CD14-positive monocyte (primary cell): ENCODE results near the gene TMEM252. TPM values are rescaled to one million over a fixed set of nuclear protein-coding genes. Genes with fewer than 3 reads are reported as not detected.
A peak's percentile ranks its signal among the peaks of the same experiment; 100 is the strongest.

ENCODE experiments used
- DNase-seq, 3 donors: peaks; one replicate each; pipeline ENCODE4 v3.0.0-alpha.2; 2011 to 2022
- H2AFZ ChIP-seq: 2 replicates; pipeline ENCODE4 v1.6.0; 2012; ENCODE audit warnings: mild to moderate bottlenecking, low read depth, low read length, inconsistent platforms; ENCODE audit not compliant: insufficient read depth, poor library complexity, severe bottlenecking
- H3K27ac ChIP-seq, 2 donors: 1 replicate in 1 of 2; 2 replicates in 1 of 2; pipeline ENCODE4 v1.5.1; 2012 to 2013; ENCODE audit warnings: low read length in 2 of 2, control low read depth in 1 of 2, inconsistent platforms in 1 of 2, low read depth in 1 of 2, mild to moderate bottlenecking in 1 of 2
- H3K27me3 ChIP-seq, 2 donors: one replicate each; pipeline versions ENCODE4 v1.6.0 to v1.6.1; 2011 to 2013; ENCODE audit warnings: low read length in 2 of 2; ENCODE audit not compliant: control insufficient read depth in 2 of 2, insufficient read depth in 2 of 2
- H3K36me3 ChIP-seq, 2 donors: replicated peaks in 1 of 2; 1 replicate in 1 of 2; 2 replicates in 1 of 2; pipeline versions ENCODE4 v1.5.1 to v1.6.1; 2012 to 2013; ENCODE audit warnings: low read length in 2 of 2, control low read depth in 1 of 2, inconsistent platforms in 1 of 2, mild to moderate bottlenecking in 1 of 2; ENCODE audit not compliant: insufficient read depth in 2 of 2, control insufficient read depth in 1 of 2
- H3K4me1 ChIP-seq, 2 donors: 1 replicate in 1 of 2; 2 replicates in 1 of 2; pipeline versions ENCODE4 v1.5.1 to v1.6.1; 2012 to 2013; ENCODE audit warnings: low read length in 2 of 2, control low read depth in 1 of 2, inconsistent platforms in 1 of 2, mild to moderate bottlenecking in 1 of 2, moderate library complexity in 1 of 2; ENCODE audit not compliant: insufficient read depth in 2 of 2, control insufficient read depth in 1 of 2
- H3K4me2 ChIP-seq: replicated peaks from 2 replicates; pipeline ENCODE3; 2012; ENCODE audit warnings: low read length, moderate library complexity, mild to moderate bottlenecking; ENCODE audit not compliant: poor library complexity, severe bottlenecking; ENCODE audit errors: extremely low read depth
- H3K4me3 ChIP-seq, 3 experiments: fragments of 200-600 bp in 1 of 3; sonication (generic) in 1 of 3; replicated peaks in 1 of 3; 1 replicate in 2 of 3; 2 replicates in 1 of 3; pipeline ENCODE4 v1.5.1; 2011 to 2013; ENCODE audit warnings: low read length in 3 of 3, mild to moderate bottlenecking in 3 of 3, control low read depth in 2 of 3, low read depth in 2 of 3, inconsistent platforms in 1 of 3, moderate library complexity in 1 of 3
- H3K79me2 ChIP-seq: 2 replicates; pipeline ENCODE4 v1.6.0; 2012; ENCODE audit warnings: mild to moderate bottlenecking, control low read depth, inconsistent platforms, low read length, moderate library complexity; ENCODE audit not compliant: insufficient read depth
- H3K9ac ChIP-seq: 2 replicates; pipeline ENCODE4 v1.6.0; 2017; ENCODE audit warnings: low read length, mild to moderate bottlenecking; ENCODE audit not compliant: insufficient read depth, poor library complexity, severe bottlenecking
- H3K9me3 ChIP-seq, 2 donors: replicated peaks in 1 of 2; 1 replicate in 1 of 2; 2 replicates in 1 of 2; pipeline versions ENCODE4 v1.5.1 to v1.6.1; 2012 to 2013; ENCODE audit warnings: low read length in 2 of 2, control low read depth in 1 of 2; ENCODE audit not compliant: control insufficient read depth in 1 of 2, insufficient read depth in 1 of 2
- H4K20me1 ChIP-seq: 2 replicates; pipeline ENCODE4 v1.6.0; 2012; ENCODE audit warnings: mild to moderate bottlenecking, low read length, control low read depth, moderate library complexity; ENCODE audit not compliant: insufficient read depth
- H3K27ac Mint-ChIP-seq, 7 donors: one replicate each; pipeline ENCODE4 v1.8.0; 2020; ENCODE audit warnings: mild to moderate bottlenecking in 7 of 7, mixed read lengths in 7 of 7, moderate library complexity in 6 of 7, inconsistent platforms in 2 of 7
- H3K27me3 Mint-ChIP-seq, 3 donors: one replicate each; pipeline ENCODE4 v1.8.0; 2021 to 2022; ENCODE audit warnings: low read depth in 3 of 3, mild to moderate bottlenecking in 3 of 3, mixed read lengths in 3 of 3, moderate library complexity in 3 of 3, inconsistent platforms in 1 of 3
- H3K36me3 Mint-ChIP-seq, 2 donors: one replicate each; pipeline ENCODE4 v1.8.0; 2020; ENCODE audit warnings: mixed read lengths in 2 of 2, inconsistent platforms in 1 of 2, mild to moderate bottlenecking in 1 of 2
- H3K4me1 Mint-ChIP-seq: one replicate; pipeline ENCODE4 v1.8.0; 2020; ENCODE audit warnings: mild to moderate bottlenecking, mixed read lengths
- H3K4me3 Mint-ChIP-seq, 2 donors: one replicate each; pipeline ENCODE4 v1.8.0; 2020; ENCODE audit warnings: mild to moderate bottlenecking in 2 of 2, mixed read lengths in 2 of 2, moderate library complexity in 1 of 2
- H3K9me3 Mint-ChIP-seq, 7 donors: one replicate each; pipeline ENCODE4 v1.8.0; 2020 to 2022; ENCODE audit warnings: mixed read lengths in 7 of 7, mild to moderate bottlenecking in 6 of 7, moderate library complexity in 6 of 7, inconsistent platforms in 2 of 7
- CTCF ChIP-seq: fragments of 200-600 bp; IDR thresholded peaks from one replicate; pipeline ENCODE4 v1.8.0; 2022; ENCODE audit warnings: antibody characterized with exemption, mild to moderate bottlenecking
- WGBS: methylation state at CpG from one replicate; pipeline ENCODE4 v1.1.5; 2013; ENCODE audit warnings: missing lambda C conversion rate; ENCODE audit not compliant: insufficient coverage; 5-methylcytosine and 5-hydroxymethylcytosine counted together
- intact Hi-C, 2 donors: fragments of 100-400 bp; cut with micrococcal nuclease; formaldehyde crosslinking; loops; one replicate each; pipeline versions ENCODE4 v1.15.0 to v1.15.1; 2023
- polyA plus RNA-seq, 3 donors: library from polyadenylated mRNA; depleted of rRNA in 1 of 3; unstranded in 2 of 3; stranded (reverse) in 1 of 3; fragments of 300-500 nt in 2 of 3; fragments of >200 nt in 1 of 3; fragmentation: Illumina TruSeq in 2 of 3; gene quantifications; 1 replicate in 2 of 3; 2 replicates in 1 of 3; pipeline ENCODE4 v1.2.3, GENCODE V29; 2012 to 2021

The TMEM252 gene
- polyA plus RNA-seq, 3 donors: not detected

GRCh38 chr9:68558545-68558944 lies 17.9 kb upstream of the TMEM252 start:
- no peaks in the 10 kb centered on the region for H3K36me3 ChIP-seq
- H4K20me1 ChIP-seq: no peaks in the 10 kb centered on the region
- H3K27ac ChIP-seq: peak overlapping the region; percentile 92 to 96
- Mint-ChIP-seq H3K27me3 (peaks cover 0 to 3% (median 1%) of the 10 kb centered on the region in 3 donors), H3K4me3 (no peak overlapping the region), H3K36me3 (peaks cover 9 to 14% of the 10 kb centered on the region in 2 donors), H3K9me3 (peaks cover 0 to 5% (median 0%) of the 10 kb centered on the region in 7 donors), H3K27ac (peak overlapping the region; percentile 94 to 98 (median 96)), H3K4me1 (peaks cover 86% of the 10 kb centered on the region)
- no peak for DNase-seq
- no peaks in the 10 kb centered on the region for H3K27me3 ChIP-seq
- peak overlapping the region; percentile 31 for H2AFZ ChIP-seq
- H3K9ac ChIP-seq: no peak overlapping the region
- no peak overlapping the region for H3K4me2 ChIP-seq
- H3K79me2 ChIP-seq: no peaks in the 10 kb centered on the region
- H3K9me3 ChIP-seq: no peaks in the 10 kb centered on the region
- peaks cover 85 to 86% of the 10 kb centered on the region in 2 donors for H3K4me1 ChIP-seq
- peak overlapping the region in 1 of 3 experiments; percentile 50 for H3K4me3 ChIP-seq
- TF ChIP-seq CTCF: no peak
- 100% methylated on average over 3 of the region's 5 CpGs for WGBS
- intact Hi-C loops: loop anchor here in 1 of 2 donors (5.0 kb wide), 1 partner anchor 41 kb away; no protein-coding TSS in a partner anchor

GRCh38 chr9:68555437-68556150 lies 14.9 kb upstream of the TMEM252 start:
- H3K4me3 Mint-ChIP-seq: no peak overlapping the region
- Histone ChIP-seq H3K4me3 (no peak overlapping the region), H3K27me3 (no peaks in the 10 kb centered on the region), H2AFZ (no peak overlapping the region), H3K79me2 (peaks cover 4% of the 10 kb centered on the region), H3K9me3 (no peaks in the 10 kb centered on the region), H3K27ac (peak overlapping the region; percentile 24 to 63), H3K4me2 (no peak overlapping the region), H3K36me3 (no peaks in the 10 kb centered on the region), H3K9ac (no peak overlapping the region), H4K20me1 (no peaks in the 10 kb centered on the region), H3K4me1 (peaks cover 73 to 81% of the 10 kb centered on the region in 2 donors)
- intact Hi-C loops: loop anchor here in 1 of 2 donors (5.0 kb wide), 1 partner anchor 38 kb away; no protein-coding TSS in a partner anchor
- DNase-seq: peak in 2 of 3 donors; percentile 51 to 83
- peak overlapping the region in 6 of 7 donors; percentile 36 to 85 (median 63) for H3K27ac Mint-ChIP-seq
- no peak for TF ChIP-seq CTCF
- peaks cover 0 to 3% (median 1%) of the 10 kb centered on the region in 3 donors for H3K27me3 Mint-ChIP-seq
- peaks cover 14 to 20% of the 10 kb centered on the region in 2 donors for H3K36me3 Mint-ChIP-seq
- peaks cover 79% of the 10 kb centered on the region for H3K4me1 Mint-ChIP-seq
- H3K9me3 Mint-ChIP-seq: peaks cover 0 to 5% (median 0%) of the 10 kb centered on the region in 7 donors
- WGBS: no CpG with 5 or more reads among the region's 1 CpG
